ENCODE measurements around the gene SULT1A1.
"Not testable (repeated sequence)": the region's sequence is repeated elsewhere in the genome, so short reads cannot be mapped to it uniquely, and the experiment has no call there.

SULT1A1 gene

DNA sequence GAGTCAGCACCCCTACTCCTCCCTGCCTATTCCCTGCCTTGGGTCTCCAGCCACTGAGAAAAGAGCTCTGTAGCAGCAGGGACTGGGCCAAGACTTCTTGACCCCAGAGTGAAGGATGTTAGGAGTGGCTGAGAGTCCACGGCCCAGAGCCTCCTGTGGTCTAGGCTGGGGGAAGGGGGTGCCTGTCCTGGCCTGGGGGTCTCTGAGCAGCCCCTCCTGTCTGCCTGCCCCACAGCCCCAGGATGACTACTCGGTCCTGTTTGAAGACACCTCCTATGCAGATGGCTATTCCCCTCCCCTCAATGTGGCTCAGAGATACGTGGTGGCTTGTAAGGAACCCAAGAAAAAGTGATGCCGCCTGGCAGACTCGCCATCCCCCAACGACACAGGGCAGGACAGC lies 18.5 kb downstream of the SULT1A1 start:
- no peak for DNase-seq (ENCODE audit: low read depth)

DNA sequence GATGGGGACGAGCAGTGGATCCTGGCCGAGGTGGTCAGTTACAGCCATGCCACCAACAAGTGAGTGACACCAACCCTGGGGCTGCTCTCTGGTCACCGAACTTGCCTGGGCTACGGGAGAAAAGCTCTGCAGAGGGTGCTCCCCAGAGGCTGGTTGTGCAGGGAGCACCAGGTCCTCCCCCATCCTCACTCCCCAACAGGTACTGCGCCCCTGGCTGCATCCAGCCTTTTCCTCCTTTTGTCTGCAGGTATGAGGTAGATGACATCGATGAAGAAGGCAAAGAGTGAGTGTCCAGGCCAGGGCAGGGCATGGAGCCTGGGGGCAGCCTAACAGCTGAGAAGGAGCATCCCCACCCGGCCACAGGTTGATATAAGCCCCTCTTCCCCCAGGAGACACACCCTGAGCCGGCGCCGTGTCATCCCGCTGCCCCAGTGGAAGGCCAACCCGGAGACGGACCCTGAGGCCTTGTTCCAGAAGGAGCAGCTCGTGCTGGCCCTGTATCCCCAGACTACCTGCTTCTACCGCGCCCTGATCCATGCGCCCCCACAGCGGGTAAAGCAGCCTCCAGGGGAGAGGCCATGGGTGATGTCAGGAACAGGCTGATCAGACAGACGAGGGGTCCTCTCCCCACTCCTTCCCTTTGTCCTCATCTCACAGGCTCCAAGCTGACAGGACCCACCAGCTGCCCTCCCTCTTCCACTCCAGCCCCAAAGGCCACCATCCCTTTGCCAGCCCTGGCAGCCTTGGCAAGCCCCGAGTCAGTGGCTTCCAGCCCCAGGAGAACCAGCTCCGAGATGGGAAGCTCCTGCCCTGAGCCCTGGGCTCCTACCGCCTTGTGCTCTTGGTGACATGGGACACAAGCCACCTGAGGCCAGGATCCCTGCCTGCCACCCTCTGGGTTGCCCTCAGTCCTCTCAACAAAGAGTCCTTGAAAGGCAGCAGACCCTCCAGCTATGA lies 19.2 kb downstream of the SULT1A1 start:
- no peak for DNase-seq (ENCODE audit: low read depth)

DNA sequence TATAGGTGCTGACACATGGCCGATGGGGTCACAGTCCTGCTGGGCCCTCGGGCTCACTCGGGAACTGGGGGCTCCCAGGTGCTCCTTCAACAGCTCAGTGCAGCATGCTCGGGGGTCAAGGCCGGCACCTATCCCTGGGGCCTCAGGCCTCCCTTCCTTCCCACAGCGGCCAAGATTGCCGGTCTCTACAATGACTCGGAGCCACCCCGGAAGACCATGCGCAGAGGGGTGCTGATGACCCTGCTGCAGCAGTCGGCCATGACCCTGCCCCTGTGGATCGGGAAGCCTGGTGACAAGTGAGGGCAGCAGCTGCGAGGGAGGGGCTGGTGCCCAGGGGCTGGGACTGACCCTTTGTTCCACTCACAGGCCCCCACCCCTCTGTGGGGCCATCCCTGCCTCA lies 19.9 kb downstream of the SULT1A1 start:
- no peak for DNase-seq (ENCODE audit: low read depth)

- DNase-seq (ENCODE audit: low read depth): no peak
These were observed 20.8 kb downstream of the SULT1A1 start for GRCh38 chr16:28589069-28589468.

DNA sequence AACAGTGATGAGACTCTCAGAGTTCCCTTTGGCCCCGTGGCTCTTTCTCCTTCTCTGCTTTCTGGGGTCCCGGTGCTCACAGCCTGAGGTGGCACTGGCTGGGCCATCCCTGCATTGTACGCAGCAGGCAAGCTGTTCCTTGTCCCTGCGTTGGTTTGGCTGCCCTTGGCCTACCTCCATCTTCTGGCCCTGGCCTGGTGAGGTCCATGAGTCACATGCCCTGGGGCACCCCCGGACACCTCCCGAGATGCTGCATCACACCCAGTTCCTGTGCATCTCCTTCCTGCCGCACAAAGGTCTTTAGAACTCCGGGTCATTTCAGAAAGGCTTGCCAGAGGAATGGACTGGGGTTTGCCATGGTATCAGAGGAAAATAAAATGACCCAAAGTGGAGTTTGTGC lies 22.5 kb downstream of the SULT1A1 start:
- DNase-seq (ENCODE audit: low read depth): peak; percentile 93

DNA sequence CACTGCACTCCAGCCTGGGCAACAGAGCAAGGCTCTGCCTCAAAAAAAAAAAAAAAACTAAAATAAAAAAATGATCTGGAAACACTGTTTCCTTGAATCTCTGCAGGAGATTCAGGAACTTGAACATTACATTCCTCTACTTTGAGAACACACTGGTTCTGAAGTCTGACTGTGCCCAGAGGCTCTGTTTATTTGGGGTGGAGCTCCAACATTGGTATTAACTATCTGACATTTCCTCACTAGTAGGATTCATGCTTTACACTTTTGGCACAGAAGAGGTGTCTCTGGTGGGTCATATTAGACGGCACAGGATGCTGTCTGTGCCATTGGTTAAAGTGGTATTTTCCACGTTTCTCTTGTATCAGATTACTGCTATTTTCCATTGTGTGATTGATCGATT lies 23.4 kb downstream of the SULT1A1 start:
- DNase-seq (ENCODE audit: low read depth): no peak

DNA sequence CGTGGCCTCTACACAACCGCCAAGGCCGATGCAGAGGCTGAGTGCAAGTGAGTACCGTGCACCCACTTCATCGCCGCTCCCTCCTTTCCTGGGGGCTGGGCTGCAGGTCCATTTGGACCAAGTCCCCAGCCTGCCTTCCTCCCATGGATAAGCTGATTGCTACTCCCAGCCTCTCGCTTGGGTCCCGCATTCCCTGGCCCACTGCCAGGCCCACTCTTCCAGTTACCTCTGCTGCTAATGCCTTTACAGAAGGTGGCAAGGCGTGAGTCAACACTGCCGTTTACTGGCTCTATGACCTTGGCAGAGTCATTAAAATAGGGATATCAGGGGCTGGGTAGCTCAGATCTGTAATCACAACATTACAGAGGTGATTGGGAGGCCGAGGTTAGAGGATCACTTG lies 24.2 kb downstream of the SULT1A1 start:
- no peak for DNase-seq (ENCODE audit: low read depth)

GRCh38 chr16:28580726-28581315 lies 29.0 kb downstream of the SULT1A1 start:
- DNase-seq (ENCODE audit: low read depth): no peak

DNA sequence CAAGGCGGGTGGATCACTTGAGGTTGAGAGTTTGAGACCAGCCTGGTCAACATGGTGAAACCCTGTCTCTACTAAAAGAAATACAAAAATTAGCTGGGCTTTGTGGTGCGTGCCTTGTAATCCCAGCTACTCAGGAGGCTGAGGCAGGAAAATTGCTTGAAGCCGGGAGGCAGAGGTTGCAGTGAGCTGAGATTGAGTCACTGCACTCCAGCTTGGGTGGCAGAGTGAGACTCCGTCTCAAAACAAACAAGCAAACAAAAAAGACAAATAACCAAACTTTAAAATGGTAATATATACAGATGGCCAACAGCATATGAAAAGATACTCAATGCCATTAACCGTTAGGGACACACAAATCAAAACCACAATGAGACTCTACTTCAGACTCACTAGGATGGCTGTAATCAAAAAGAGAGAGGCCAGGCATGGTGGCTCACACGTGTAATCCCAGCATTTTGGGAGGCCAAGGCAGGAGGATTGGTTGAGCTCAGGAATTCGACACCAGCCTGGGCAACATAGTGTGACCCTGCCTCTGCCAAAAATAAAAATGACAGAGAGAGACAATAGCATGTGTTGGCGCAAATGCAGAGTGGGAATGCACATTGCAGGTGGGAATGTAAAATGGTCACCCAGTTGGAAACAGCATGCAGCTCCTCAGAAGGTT lies 34.3 kb downstream of the SULT1A1 start:
- DNase-seq (ENCODE audit: low read depth): no peak

DNA sequence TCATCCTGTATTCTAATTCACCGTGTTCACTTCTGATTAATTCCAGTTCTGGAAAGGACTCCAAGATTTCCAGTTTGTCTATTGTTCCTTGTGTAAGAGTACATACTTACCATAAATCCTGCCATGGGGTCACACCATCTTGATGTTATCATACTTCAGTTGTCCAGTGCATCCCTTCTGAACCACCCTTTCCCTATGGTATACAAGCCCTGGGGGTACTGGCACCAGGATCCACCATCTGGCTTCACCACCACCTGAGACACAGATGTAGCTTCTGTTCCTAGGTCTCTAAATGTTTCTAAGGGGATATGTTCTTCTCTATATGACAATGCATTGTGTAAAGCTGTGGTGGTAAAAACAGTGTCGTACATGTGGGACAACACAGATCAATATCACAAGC lies 34.9 kb downstream of the SULT1A1 start:
- no peak for DNase-seq (ENCODE audit: low read depth)

DNA sequence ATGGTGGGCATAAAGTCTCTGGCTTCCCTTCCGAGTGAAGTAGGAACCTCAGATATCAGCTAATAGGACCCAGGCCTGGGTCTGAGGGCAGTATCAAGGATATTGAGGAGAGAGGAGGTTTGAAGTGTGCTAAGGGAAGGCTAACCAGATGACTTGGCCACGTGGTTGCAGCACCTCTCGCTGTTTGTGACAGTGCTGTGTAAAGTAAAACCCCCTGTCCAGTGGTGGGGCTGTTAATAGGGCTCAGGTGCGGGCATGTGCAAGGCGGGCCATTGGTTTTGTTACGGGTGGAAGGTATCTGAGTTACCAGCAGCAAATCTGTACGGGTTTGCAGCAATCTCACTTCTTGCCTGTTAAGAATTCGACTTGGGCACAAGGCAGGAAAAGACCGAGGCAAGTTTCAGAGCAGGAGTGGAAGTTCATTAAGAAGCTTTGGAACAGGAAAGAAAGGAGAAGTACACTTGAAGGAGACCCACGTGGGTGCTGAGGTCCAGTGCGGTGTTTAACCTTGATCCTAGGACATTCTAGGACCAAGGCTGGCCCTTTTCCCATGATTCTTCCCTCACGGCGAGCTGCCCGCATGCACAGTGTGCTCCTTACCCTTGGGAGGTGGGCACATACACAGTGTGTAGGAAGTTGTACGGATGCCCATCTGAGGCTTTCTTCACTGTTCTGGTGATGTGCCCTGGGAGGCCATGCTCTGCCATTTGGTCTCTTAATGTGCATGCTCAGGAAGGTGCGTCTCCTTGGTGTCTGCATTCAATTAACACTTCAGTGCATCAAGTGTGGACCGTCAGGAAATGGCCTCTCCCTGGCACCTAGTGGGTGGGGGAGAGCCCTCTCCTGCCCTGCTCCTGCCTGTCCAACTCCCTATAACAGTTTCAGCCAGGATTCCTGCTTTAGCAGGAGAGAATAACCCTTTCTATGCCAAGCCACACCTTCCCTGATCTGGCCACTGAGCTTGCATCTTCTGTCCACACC lies 35.8 kb downstream of the SULT1A1 start:
- DNase-seq (ENCODE audit: low read depth): no peak

DNA sequence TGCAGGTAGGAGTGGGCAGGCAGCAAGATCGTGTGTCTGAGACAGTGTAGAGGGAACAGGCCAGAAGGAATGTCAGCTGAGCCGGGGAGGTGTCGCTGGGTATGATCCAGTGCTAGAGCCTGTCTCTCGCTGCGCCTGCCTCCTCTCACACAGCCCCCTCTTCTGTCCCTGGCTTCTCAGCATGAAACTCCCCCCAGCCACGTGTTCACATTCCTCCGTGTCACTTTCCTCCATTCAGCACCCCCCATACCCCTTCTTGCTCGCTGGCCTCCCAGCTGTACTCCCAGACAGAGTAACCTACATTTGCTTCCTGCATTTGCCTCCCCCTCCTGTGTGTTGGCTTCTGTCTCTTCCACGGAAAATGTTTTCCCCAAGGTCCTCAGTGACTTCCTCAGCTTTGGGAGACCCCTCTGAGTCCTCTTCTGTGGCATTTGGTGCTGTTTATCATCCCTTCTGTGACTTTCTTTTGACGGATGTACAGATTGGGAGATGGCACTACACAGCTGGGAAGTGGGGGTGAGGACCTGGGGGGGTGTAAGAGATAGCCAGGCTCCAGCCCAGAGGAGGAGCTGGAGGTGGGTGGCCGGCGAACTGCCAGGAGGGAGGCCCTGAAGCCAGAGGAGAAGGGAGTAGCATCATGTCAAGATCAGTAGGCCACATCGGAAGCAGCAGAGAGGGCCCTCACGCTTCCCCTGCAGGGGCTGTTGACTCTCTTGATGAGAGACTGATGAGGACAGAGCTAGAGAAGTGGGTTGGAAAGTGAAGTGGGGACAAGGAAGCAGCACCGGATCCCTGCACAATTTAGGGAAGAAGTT lies 36.9 kb downstream of the SULT1A1 start:
- no peak for DNase-seq (ENCODE audit: low read depth)

DNA sequence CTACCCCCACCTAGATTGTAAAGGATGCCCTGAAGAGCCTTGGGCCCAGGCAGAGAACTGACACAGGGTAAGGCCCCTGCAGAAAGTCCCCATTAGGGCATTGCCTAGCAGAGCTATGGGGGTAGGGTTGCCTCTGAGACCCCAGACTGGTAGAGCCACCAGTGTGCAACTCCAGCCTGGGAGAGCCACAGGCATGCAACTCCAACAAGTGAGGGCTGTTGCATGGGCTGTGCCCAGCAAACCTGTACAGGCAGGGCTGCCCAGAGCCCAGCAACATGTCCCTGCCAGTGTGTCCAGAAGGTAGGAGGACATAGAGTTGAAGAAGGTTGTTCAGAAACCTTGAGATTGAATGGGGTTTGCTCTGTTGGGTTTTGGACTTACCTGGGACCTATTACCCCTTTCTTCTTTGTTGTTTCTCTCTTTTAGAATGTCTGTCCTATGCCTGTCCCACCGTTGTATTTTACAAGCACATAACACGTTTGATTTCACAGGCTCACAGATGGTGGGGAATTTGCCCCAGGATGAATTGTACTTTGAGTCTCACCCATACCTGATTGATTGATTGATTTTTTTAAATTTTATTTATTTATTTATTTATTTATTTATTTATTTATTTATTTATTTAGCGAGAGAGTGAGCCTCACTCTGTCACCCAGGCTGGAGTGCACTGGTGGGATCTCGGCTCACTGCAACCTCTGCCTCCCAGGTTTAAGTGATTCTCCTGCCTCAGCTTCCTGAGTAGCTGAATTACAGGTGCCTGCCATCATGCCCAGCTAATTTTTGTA lies 39.7 kb downstream of the SULT1A1 start:
- no peak for DNase-seq (ENCODE audit: low read depth)

- DNase-seq (ENCODE audit: low read depth): peak; percentile 36
These were observed 40.8 kb downstream of the SULT1A1 start for GRCh38 chr16:28569021-28569420.

DNA sequence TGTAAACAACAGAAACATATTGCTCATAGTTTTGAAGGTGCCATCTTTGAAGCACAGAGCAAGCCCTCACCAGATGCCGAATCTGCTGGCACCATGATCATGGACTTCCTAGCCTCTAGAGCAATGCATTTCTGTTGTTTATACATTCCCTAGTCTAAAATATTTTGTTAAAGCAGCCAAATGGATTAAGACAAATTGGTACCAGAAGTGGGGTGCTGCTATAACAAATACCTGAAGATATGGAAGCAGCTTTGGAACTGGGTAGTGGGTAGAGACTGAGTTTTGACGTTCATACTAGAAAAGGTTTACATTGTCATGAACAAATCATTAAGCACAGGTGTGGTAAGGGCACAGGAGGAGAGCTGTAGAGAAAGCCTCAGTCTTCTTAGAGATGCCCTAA lies 42.6 kb downstream of the SULT1A1 start:
- DNase-seq (ENCODE audit: low read depth): no peak

DNA sequence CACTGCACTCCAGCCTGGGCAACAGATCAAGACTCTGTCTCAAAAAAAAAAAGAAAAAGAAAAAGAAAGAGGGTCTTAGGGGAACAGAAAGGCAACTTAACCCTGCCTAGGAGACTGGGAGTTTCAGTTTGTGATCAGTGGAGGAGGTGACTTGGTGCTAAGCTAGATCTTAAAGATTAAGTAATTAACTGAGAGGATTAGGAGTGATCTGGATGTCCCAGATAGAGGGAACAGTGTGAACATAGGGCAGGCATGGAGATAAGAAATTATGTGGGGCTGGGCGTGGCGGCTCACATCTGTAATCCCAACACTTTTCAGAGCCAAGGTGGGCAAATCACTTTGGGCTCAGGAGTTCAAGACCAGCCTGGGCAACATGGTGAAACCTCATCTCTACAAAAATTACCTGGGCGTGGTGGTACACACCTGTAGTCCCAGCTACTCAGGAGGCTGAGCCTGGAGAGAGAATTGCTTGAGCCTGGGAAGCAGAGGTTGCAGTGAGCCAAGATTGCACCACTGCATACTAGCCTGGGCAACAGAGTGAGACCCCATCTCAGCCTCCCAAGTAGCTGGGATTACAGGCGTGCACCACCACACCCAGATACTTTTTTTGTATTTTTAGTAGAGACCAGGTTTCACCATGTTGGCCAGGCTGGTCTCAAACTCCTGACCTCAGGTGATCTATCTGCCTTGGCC lies 43.5 kb downstream of the SULT1A1 start:
- not testable (repeated sequence) for DNase-seq (ENCODE audit: low read depth)

- no peak for DNase-seq (ENCODE audit: low read depth)
These were observed 46.6 kb downstream of the SULT1A1 start for GRCh38 chr16:28563218-28563617.

- DNase-seq (ENCODE audit: low read depth): no peak
These were observed 47.6 kb downstream of the SULT1A1 start for GRCh38 chr16:28562199-28562598.

GRCh38 chr16:28561557-28562187 lies 48.2 kb downstream of the SULT1A1 start:
- DNase-seq (ENCODE audit: low read depth): no peak
